ENCODE measurements around the gene HOXD10.

HOXD10 gene

DNA sequence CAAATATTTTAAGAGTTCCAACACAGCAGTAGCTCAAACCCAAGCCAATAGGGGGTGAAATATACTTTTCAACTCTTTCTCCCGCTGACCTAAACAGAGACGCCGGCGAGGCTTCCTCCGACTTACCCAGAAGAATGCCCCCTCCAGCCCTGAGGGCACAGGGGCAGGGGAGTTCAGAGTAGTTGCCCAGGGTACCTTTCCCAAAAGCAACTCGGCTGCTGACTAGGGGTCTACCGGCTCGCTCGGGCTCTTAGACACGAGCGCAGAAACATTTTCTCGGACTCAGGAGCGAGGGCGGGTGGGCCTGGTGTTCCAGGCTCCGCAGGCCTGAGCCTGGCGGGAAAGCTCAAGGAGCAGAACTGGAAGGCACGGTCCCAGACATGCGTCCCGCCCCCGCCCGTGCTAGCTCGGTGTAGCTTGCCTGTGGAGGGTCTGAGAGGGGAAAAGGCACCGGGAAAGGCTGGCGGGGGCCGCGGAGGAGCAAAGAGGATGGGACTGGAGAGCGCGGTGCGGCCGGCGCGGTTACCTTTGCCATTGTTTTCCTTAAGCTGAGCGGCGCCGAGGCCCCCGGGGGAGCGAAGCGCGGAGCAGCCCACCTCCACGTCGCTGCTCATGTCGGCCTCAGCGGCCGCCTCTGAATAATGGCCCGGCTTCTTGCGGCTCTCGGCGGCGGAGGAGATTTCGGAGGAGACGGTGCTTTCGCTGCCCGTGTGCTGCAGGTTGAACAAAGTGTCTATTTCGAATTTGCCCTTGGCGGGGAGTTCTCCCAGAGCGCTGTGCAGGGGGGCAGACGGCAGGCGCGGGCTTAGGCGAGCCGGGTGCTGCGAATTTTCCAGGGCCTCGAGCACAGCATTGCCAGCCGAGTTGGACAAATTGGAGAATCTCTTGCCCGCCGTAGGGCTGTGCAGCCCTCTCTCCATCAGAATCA is 33.5 kb upstream of the HOXD10 start:
- no peak for DNase-seq

DNA sequence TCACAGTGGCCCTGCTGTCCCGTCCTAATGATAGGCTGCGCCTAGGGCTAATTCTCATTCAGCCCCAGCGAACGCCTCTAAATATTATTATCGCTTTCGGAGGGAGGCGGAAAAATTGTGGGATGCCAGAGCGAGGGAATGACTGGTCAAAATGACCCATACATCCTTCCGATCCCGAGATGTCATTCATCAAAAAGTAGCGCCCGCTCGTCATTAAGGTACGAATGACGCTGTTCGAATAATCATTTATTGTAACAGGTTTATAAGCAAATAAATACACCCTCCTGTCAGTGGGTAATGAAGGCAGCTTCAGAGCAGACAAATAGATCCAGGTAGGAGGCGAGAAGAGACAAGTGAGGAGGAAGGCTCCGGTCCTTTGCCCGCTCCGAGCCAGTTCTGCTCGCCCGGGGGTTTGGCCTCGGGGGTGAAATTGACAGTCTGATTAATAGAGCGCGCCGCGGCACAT is 32.7 kb upstream of the HOXD10 start, which contains the start of gene EVX2:
TSS of gene EVX2 (minus strand) at position 167 of the 466 bp plus-strand sequence. CDS start 186 bp downstream, outside the sequence.
- no peak for DNase-seq

GRCh38 chr2:176084611-176085119 is 31.9 kb upstream of the HOXD10 start:
- DNase-seq = no peak

GRCh38 chr2:176085120-176085788 is 31.3 kb upstream of the HOXD10 start:
- no peak for DNase-seq

DNA sequence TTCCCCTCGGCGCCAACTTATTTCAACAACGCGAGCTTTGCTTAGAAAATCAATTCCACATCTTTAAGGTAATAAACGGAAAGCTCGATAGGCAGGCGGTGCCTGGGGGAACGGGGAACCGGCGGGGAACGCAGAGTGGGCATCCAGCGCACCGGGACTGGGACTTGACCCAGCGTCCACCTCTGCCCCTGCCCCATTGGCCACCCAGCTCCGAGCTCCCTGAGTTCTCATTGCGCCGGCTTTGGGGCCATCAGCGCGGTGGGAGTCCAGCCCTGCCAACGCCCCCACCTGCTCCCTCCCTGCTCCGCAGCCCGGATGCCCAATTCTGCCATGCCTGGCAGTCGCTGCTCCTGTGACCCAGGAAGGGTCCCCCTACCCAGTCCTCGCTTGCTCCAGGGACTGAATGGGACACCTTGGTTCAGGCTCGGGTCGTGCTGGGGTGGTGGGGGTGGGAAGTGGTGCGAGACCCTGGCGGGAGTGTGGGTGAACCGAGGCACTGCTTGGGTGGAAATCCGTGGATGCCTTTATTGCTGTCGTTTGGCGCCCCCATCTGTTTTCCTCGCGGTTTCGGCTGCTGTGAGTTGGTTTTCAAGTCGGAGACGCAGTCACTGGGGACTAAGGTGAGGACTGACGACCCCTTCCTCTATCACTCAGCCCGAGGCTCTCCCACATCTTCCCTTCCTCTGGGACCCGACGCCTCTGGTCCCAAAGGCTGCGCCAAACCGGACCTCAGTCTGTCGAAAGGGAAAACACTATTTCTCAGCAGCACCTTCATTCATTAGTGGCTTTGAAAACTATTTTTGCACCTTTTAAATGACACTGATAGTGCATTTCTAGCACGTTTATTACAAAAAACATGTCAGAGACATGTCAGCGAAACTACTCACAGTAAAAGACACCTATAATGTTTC is 30.5 kb upstream of the HOXD10 start:
- DNase-seq = no peak

GRCh38 chr2:176087330-176088047 is 29.1 kb upstream of the HOXD10 start:
- no peak for DNase-seq

DNA sequence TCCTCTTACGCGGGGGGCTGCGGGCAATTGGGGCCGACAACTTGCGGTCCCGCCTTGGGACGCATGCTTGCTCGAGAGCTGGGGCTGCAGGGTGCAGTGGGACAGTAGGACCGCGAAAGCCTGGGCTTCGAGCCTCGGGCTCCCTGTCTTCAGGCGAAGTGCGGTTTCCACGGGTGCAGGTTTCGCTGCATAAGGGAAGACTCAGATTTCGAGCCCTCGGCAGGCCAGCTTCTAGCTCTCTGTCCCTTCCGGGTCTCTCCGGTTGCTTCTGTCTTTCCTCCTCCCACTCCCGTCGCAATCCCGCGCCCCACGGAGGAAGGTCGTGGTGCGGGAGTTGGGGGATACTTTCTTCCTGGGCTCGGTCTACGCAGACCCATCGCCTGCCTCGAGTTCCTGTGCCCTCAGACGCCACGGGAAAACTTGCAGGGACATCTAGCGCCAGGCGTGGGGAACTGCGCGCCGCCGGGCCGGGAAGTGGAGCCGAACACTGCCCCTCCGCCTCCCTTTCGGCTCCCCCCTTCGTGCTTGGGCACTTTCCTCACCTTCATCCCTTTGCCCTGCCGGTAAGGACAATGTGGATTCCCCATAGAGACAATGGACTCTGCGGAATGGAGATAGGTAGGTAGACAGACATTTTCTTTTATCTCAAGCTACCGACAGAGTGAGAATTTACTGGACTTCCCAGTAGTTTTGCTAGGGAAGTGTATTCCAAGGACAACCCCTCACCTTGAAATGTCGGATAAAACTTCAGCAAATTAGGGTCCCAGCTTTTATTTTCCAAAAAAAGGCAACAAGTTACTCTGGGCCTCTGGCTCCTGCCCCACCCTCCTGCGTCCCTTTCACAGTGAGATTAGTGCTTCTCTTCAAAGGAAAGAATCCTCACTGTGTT is 28.3 kb upstream of the HOXD10 start:
- DNase-seq = peak; percentile 57

DNA sequence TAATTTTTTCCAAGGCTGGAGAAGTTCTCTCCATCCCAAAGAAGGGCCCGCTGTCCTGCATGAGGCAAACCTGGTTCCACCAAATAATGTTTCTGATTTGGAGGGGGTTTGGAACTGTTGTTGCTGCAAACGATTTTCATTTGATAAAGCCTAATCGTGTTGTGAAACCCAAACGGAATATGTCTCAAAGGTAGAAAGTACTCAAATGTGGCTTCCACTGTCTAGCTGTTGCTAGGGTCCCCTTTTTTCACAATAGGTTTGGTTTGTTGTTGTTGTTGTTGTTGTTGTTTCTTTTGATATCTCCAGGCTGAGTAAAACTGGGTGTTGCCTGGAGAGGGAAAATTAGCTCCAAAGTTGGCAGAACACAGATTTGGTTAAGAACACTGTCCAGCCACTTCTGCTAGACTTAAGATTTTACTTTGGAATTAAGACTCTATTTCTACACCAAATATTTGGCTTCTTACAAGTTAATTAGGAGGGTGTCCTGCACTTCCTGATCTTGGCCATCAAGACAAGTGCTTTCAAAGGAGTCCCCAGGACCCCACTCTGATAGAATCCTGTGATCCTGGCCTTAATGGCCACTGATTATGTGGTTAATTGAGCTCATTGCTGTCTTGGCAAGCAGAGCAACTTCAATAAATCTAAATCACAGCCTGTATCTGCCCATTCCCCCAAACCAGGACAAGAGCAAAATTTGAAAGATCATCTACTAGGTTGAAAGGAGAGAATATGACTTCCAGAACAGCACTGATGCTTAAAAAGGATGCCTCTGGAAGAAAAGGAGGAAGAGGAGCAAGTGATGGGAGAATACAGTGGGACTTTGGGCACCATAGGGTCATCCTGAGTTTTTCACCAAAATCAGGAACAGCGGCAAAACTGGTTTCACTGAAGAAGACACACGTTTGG is 27.4 kb upstream of the HOXD10 start:
- DNase-seq = no peak

GRCh38 chr2:176089843-176090395 is 26.7 kb upstream of the HOXD10 start:
- DNase-seq = no peak

- DNase-seq = no peak
These were observed 25.7 kb upstream of the HOXD10 start for GRCh38 chr2:176090862-176091261.

DNA sequence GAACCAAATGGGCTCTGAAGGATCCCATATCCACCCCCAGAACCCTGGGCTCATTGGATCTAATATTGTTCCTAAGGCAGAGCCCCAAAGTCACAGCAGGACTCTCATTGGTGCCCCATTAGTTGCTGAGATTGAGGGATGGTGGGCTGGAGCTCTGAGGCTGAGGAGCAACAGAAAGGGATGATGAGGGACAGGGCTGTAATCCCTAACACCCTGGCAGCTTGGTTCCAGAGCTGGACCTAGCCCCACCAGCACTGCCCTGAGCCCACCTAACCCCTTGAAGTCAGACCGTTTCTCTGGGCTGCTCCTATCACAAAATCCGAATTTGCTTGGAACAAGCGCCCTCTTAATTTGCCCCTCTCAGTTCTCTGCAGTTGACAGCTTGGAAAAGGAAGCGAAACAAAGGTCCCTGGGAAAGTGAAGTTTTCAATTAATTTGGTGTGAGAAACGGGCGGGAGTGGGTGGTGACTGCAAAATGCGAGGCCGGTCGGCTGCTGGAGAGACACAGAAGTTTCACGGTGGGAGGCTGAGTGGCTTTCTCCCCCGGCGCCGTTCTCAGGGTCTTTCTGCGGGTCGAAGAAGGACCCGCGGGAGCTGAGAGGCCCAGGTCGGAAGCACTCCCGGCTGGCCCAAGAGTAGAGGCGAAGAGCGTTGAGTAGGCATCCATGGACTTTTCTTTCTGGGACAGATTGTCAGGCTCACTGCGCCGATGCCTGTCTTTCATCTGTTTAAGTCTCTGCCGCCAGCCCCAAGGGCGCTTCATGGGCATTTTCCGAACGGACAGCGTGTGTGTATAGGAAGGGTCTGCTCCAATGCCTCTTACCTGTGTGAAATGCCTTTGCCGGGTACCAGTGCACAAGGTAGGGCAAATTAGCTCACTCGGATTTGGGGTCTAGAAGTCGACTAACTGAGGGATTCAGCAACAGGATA is 25.0 kb upstream of the HOXD10 start:
- no peak for DNase-seq

DNA sequence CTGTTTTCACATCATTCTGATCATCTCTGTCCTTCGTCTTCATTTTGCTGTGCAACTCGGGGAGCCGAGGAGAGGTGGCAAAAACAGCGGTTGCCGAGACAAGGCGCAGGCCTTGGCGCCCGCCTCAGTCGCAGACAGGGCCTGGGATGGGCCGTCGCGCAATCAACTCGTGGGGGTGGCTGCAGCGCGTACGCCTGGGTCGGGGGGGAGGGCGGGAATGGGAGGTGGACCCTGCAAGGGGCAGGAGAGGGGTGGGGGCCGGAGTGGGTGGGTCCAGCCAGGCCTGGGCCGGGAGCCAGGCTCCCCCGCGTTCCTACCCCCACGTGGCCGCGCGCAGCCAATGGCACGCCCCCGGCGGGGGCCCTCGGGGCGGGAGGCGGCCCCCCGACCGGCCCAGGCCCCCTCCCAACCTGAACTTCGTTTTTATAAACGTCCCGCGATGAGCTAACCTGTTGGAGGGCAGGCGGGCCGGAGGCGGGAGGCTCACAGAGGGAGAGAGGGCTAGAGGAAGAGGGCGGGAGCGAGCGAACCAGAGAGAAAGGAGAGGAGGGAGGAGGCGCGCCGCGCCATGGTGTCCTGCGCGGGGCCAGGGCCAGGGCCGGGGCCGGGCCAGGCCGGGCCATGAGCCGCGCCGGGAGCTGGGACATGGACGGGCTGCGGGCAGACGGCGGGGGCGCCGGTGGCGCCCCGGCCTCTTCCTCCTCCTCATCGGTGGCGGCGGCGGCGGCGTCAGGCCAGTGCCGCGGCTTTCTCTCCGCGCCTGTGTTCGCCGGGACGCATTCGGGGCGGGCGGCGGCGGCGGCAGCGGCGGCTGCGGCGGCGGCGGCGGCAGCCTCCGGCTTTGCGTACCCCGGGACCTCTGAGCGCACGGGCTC is 24.1 kb upstream of the HOXD10 start, which contains the start of gene HOXD13:
TSS of gene HOXD13 (plus strand) at position 452 of the 875 bp plus-strand sequence. CDS start at position 622, 170 bp downstream.
- DNase-seq = no peak

- DNase-seq = no peak
These were observed 23.3 kb upstream of the HOXD10 start for GRCh38 chr2:176093145-176093897.

DNA sequence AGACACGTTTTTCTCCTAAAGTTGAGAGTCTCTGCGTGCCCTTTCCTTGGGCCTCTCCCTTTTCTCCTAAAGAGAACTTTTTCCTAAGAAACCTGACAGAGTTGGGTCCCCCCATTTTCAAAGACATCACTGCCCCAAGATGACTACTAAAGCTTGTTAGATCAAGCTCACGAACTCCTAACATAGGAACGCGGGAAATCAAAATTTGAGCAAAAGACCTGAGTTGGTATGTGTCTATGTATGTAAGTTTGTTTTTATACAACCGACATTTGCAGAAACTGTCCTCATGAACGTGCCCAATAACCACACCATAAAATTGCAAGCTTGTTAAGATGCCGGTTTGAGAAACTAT is 22.7 kb upstream of the HOXD10 start:
- DNase-seq = no peak

GRCh38 chr2:176094349-176094748 is 22.2 kb upstream of the HOXD10 start:
- no peak for DNase-seq

DNA sequence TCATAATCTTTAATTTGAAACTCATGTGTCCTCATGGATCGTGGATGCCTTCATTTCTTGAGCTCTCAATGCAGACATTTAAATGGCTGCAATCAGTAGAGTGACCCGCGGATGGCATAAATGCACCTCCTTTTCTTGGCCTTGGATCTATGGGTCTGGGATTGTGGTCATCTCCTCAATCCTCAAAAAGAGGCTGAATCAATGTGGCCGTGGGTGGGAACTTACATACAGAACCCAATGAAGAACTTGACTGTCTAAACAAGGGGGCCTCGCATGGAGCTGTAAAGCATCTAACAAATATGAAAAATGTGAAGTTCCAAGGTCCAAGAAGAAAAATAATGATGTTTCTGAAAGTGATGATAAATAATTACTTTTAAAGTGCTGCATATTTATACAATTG is 21.2 kb upstream of the HOXD10 start:
- DNase-seq = no peak
